HCT116 (cell line): Measurements from ENCODE around the gene FAM171A2. TPM values are rescaled to one million over a fixed set of nuclear protein-coding genes. Genes with fewer than 3 reads are reported as not detected.
"Not testable (repeated sequence)": the region's sequence is repeated elsewhere in the genome, so short reads cannot be mapped to it uniquely, and the experiment has no call there.

Experiments used
- ATAC-seq: fragments of 200-7000 bp; cut with Tn5 transposase; 2 replicates; pipeline ENCODE4 v1.9.1; 2020; ENCODE audit warnings: mild to moderate bottlenecking, moderate library complexity
- BruUV-seq: library from RNA; stranded (reverse); fragments of 400-500 nt; replicated peaks from 2 replicates; lab custom pipeline; 2021; lab: Mats Ljungman, UMichigan
- CTCF ChIA-PET: fragments of 300-600 bp; sonication (Branson Sonifier 250); formaldehyde crosslinking; loops from one replicate; lab custom pipeline; 2021; ENCODE audit warnings: antibody characterized with exemption; lab: Charles Lee
- POLR2A ChIA-PET: fragments of 300-600, 350-600 bp; sonication (Branson Sonifier 250); formaldehyde crosslinking; loops from one replicate; lab custom pipeline; 2021; ENCODE audit warnings: antibody characterized with exemption; lab: Charles Lee
- RAD21 ChIA-PET, 2 experiments: fragments of 300-600 bp; sonication (Branson Sonifier 250); formaldehyde crosslinking; loops; one replicate each; lab custom pipeline; 2023; ENCODE audit warnings: low total read pairs in 2 of 2; ENCODE audit not compliant: uncharacterized antibody in 2 of 2, unreplicated experiment in 2 of 2, low non-redundant PET in 1 of 2; lab: Charles Lee
- DNase-seq: peaks from one replicate; pipeline ENCODE4 v3.0.0-alpha.2; 2010; ENCODE audit warnings: low read depth, low spot score
- H2AFZ ChIP-seq: fragments of 200-600 bp; shearing (Covaris generic), sonication (generic); 2 replicates; pipeline ENCODE4 v1.6.1; 2017; ENCODE audit warnings: low read depth, mixed run types, mixed read lengths, antibody characterized with exemption, low read length; ENCODE audit not compliant: poor library complexity, severe bottlenecking
- H3K27ac ChIP-seq: 2 replicates; pipeline ENCODE4 v1.5.1; 2012; ENCODE audit warnings: low read depth, low read length
- H3K27me3 ChIP-seq: fragments of 200-600 bp; sonication (generic); 2 replicates; pipeline ENCODE4 v1.6.1; 2016; ENCODE audit warnings: mixed run types, low read length, mixed read lengths; ENCODE audit not compliant: insufficient read depth
- H3K36me3 ChIP-seq, 2 experiments: fragments of 200-500 bp in 1 of 2; fragments of 200-600 bp in 1 of 2; sonication (Bioruptor generic) in 1 of 2; sonication (generic) in 1 of 2; 2 replicates each; pipeline versions ENCODE4 v1.5.1 to v1.6.1; 2014 to 2016; ENCODE audit warnings: low read length in 2 of 2, inconsistent platforms in 1 of 2, mixed read lengths in 1 of 2, mixed run types in 1 of 2; ENCODE audit not compliant: insufficient read depth in 2 of 2, control insufficient read depth in 1 of 2
- H3K4me1 ChIP-seq, 2 experiments: fragments of 200-600 bp in 1 of 2; sonication (generic) in 1 of 2; 2 replicates each; pipeline versions ENCODE4 v1.5.1 to v1.6.1; 2012 to 2017; ENCODE audit warnings: low read length in 2 of 2, inconsistent platforms in 1 of 2, mild to moderate bottlenecking in 1 of 2, mixed read lengths in 1 of 2, mixed run types in 1 of 2, moderate library complexity in 1 of 2; ENCODE audit not compliant: insufficient read depth in 2 of 2, control insufficient read depth in 1 of 2
- H3K4me2 ChIP-seq: fragments of 200-600 bp; sonication (generic); 2 replicates; pipeline ENCODE4 v1.6.1; 2017; ENCODE audit warnings: mixed run types, low read length, mixed read lengths
- H3K4me3 ChIP-seq, 2 experiments: fragments of 200-600 bp in 1 of 2; sonication (generic) in 1 of 2; replicated peaks in 1 of 2; 2 replicates each; pipeline ENCODE4 v1.5.1; 2011 to 2016; ENCODE audit warnings: low read length in 2 of 2, control low read depth in 1 of 2, low read depth in 1 of 2, mild to moderate bottlenecking in 1 of 2, mixed read lengths in 1 of 2, mixed run types in 1 of 2
- H3K79me2 ChIP-seq: fragments of 200-600 bp; sonication (generic); 2 replicates; pipeline ENCODE4 v1.6.1; 2017; ENCODE audit warnings: mild to moderate bottlenecking, mixed run types, low read length, moderate library complexity, mixed read lengths; ENCODE audit not compliant: insufficient read depth
- H3K9ac ChIP-seq: fragments of 200-600 bp; sonication (generic); 2 replicates; pipeline ENCODE4 v1.6.1; 2016; ENCODE audit warnings: low read length, mixed read lengths
- H3K9me2 ChIP-seq: fragments of 200-600 bp; sonication (generic), shearing (Covaris generic); 2 replicates; pipeline ENCODE4 v1.6.1; 2017; ENCODE audit warnings: mixed run types, mild to moderate bottlenecking, moderate library complexity; ENCODE audit not compliant: insufficient read depth
- H3K9me3 ChIP-seq, 2 experiments: fragments of 200-500 bp in 1 of 2; fragments of 200-600 bp in 1 of 2; sonication (Bioruptor generic) in 1 of 2; sonication (generic) in 1 of 2; 2 replicates each; pipeline ENCODE4 v1.6.1; 2014 to 2017; ENCODE audit warnings: low read length in 2 of 2, mixed read lengths in 2 of 2, inconsistent platforms in 1 of 2, low read depth in 1 of 2, mild to moderate bottlenecking in 1 of 2, mixed run types in 1 of 2, moderate library complexity in 1 of 2; ENCODE audit not compliant: control insufficient read depth in 1 of 2, insufficient read depth in 1 of 2
- H4K20me1 ChIP-seq: fragments of 200-600 bp; sonication (generic), shearing (Covaris generic); 2 replicates; pipeline ENCODE4 v1.6.1; 2017; ENCODE audit warnings: mixed run types, mild to moderate bottlenecking, moderate library complexity; ENCODE audit not compliant: insufficient read depth
- CBX3 ChIP-seq: IDR thresholded peaks from 2 replicates; pipeline ENCODE4 v1.6.1; 2012; ENCODE audit warnings: low read depth
- SP1 ChIP-seq: IDR thresholded peaks from 2 replicates; pipeline ENCODE4 v1.6.1; 2012; ENCODE audit warnings: low read depth
- TCF7L2 ChIP-seq: IDR thresholded peaks from 2 replicates; pipeline ENCODE4 v1.7.0; 2011; ENCODE audit warnings: borderline replicate concordance, inconsistent platforms; ENCODE audit not compliant: insufficient read depth, insufficient read length; ENCODE audit errors: extremely low read depth
- ZFX ChIP-seq: fragments of 450-650 bp; IDR thresholded peaks from 2 replicates; pipeline ENCODE4 v1.6.1; 2017
- intact Hi-C: fragments of 100-400 bp; cut with micrococcal nuclease; formaldehyde crosslinking; loops from 2 replicates; pipeline ENCODE4 v1.10.0; 2022
- total RNA-seq: library from RNA; stranded (reverse); gene quantifications from one replicate; pipeline ENCODE4 v1.2.1, GENCODE V29; 2021; ENCODE audit not compliant: unreplicated experiment
- TF ChIP-seq, protein P1 (sequence below): IDR thresholded peaks from 2 replicates; pipeline ENCODE4 v1.6.1; 2012

The FAM171A2 gene
- total RNA-seq, 1 experiment from 2014 or later: 18.0 TPM

- POLR2A ChIA-PET: interaction anchor here (0.8 kb wide), 1 partner anchor 9 kb away, joined by 7 read pairs; no protein-coding TSS in a partner anchor
- H3K27me3 ChIP-seq, H4K20me1 ChIP-seq, H3K27ac ChIP-seq, H3K4me3 ChIP-seq, H3K9me3 ChIP-seq, H3K9ac ChIP-seq, ATAC-seq, H3K9me2 ChIP-seq, H3K4me1 ChIP-seq, BruUV-seq, H2AFZ ChIP-seq, H3K79me2 ChIP-seq, intact Hi-C loops, DNase-seq, RAD21 ChIA-PET, CTCF ChIA-PET, H3K4me2 ChIP-seq: not testable (repeated sequence)
- H3K36me3 ChIP-seq: peaks cover 3 to 11% of the 10 kb centered on the region in 2 experiments; a peak in 3 of 4 replicates
These were observed 30.5 kb upstream of the FAM171A2 start for GRCh38 chr17:44394112-44394511.

DNA sequence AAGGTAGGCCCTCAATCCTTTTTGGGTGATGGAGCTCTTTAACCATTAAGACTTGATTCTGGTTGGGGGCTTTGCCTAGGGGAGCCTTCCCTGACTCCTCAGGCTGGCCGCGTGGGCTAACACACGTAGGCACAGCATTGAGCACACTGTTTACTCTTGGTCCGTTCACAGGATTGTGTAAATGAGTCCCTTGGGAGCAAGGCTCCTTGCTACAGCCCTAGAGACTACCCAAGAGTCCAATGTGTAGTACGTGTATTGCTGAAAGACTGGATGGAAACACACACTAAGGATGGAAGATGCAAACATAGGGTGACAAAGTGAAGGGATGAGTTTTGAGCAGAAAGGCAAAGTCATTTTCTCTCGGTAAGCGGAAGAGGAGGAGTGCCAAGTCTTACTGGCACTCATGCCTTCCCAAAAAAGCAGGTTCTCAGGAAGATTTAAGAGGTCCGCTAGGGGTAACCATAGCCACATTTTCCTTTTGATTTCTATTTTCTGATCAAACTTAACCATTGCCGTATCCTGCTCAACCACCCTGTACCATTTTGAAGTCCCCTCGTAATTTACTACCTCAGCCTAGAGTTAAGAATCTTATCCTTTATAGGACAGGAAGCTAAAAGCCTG is 26.7 kb upstream of the FAM171A2 start:
- H3K4me2 ChIP-seq: no peak overlapping the region
- no TSS peak for BruUV-seq
- no peaks in the 10 kb centered on the region for H3K27me3 ChIP-seq
- H3K9me2 ChIP-seq: no peaks in the 10 kb centered on the region
- no peaks in the 10 kb centered on the region for H3K9me3 ChIP-seq
- intact Hi-C loops: no loop called here
- H3K36me3 ChIP-seq: no peaks in the 10 kb centered on the region
- H4K20me1 ChIP-seq: no peaks in the 10 kb centered on the region
- H2AFZ ChIP-seq: no peak overlapping the region
- ChIA-PET RAD21 (no interaction called here), CTCF (no interaction called here), POLR2A (no interaction called here)
- TF ChIP-seq SP1 (no peak), CBX3 (no peak), ZFX (no peak), TCF7L2 (no peak)
- TF ChIP-seq, protein P1, sequence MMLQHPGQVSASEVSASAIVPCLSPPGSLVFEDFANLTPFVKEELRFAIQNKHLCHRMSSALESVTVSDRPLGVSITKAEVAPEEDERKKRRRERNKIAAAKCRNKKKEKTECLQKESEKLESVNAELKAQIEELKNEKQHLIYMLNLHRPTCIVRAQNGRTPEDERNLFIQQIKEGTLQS: no peak
- DNase-seq (no peak), ATAC-seq (no peak)
- H3K27ac ChIP-seq: no peak overlapping the region
- peaks cover 0 to 9% of the 10 kb centered on the region in 2 experiments; a peak in 2 of 4 replicates for H3K4me1 ChIP-seq
- no peaks in the 10 kb centered on the region for H3K79me2 ChIP-seq
- H3K9ac ChIP-seq: no peak overlapping the region
- no peak overlapping the region for H3K4me3 ChIP-seq
